Lung (tissue), 11 donors: ENCODE results near the gene CCR5AS.

ENCODE experiments used
- ATAC-seq: fragments of 200-7000 bp; cut with Tn5 transposase; one replicate; pipeline ENCODE4 v1.9.1; 2020; ENCODE audit warnings: moderate number of reproducible peaks; ENCODE audit not compliant: insufficient read depth, low FRiP score
- DNase-seq, 3 donors: peaks; one replicate each; pipeline ENCODE4 v3.0.0-alpha.2; 2013 to 2017
- H3K27ac ChIP-seq, 2 donors: one replicate each; pipeline ENCODE4 v1.5.1; 2013; ENCODE audit warnings: mild to moderate bottlenecking in 2 of 2, moderate library complexity in 2 of 2, control low read depth in 1 of 2, inconsistent platforms in 1 of 2, low read depth in 1 of 2, low read length in 1 of 2
- H3K27me3 ChIP-seq, 3 donors: one replicate each; pipeline ENCODE4 v1.5.1; 2013; ENCODE audit warnings: low read length in 2 of 3; ENCODE audit not compliant: control insufficient read depth in 3 of 3, insufficient read depth in 3 of 3
- H3K36me3 ChIP-seq, 4 donors: one replicate each; pipeline ENCODE4 v1.5.1; 2013; ENCODE audit warnings: low read length in 4 of 4, mild to moderate bottlenecking in 1 of 4, moderate library complexity in 1 of 4; ENCODE audit not compliant: control insufficient read depth in 4 of 4, insufficient read depth in 4 of 4
- H3K4me1 ChIP-seq, 5 donors: one replicate each; pipeline ENCODE4 v1.5.1; 2013; ENCODE audit warnings: low read length in 5 of 5, mild to moderate bottlenecking in 2 of 5, moderate library complexity in 1 of 5; ENCODE audit not compliant: control insufficient read depth in 5 of 5, insufficient read depth in 5 of 5
- H3K4me3 ChIP-seq: one replicate; pipeline ENCODE4 v1.5.1; 2013; ENCODE audit warnings: mild to moderate bottlenecking, control low read depth, moderate library complexity
- H3K9ac ChIP-seq, 2 donors: one replicate each; pipeline ENCODE4 v1.5.1; 2013; ENCODE audit warnings: low read length in 2 of 2, control low read depth in 1 of 2; ENCODE audit not compliant: insufficient read depth in 1 of 2
- H3K9me3 ChIP-seq, 4 donors: one replicate each; pipeline ENCODE4 v1.5.1; 2013; ENCODE audit warnings: low read length in 3 of 4, mild to moderate bottlenecking in 1 of 4, moderate library complexity in 1 of 4; ENCODE audit not compliant: control insufficient read depth in 4 of 4, insufficient read depth in 3 of 4
- WGBS, 2 donors: extraction: QIAGEN DNeasy Blood & Tissue Kit; methylation state at CpG; one replicate each; pipeline ENCODE4 v1.1.7; 2013; 5-methylcytosine and 5-hydroxymethylcytosine counted together
- TF ChIP-seq, protein P1 (sequence below): IDR thresholded peaks from 2 replicates; pipeline ENCODE4 v1.5.1; 2012; ENCODE audit warnings: mild to moderate bottlenecking; ENCODE audit errors: control extremely low read depth, extremely low read depth
- donor health status: control.
- donor health status: control.
- donor health status: Bipolar disorder and iron deficiency.
- donor health status: healthy.
- donor health status: DM: yes; HTN: yes; CAD: no.

Gene CCR5AS

DNA sequence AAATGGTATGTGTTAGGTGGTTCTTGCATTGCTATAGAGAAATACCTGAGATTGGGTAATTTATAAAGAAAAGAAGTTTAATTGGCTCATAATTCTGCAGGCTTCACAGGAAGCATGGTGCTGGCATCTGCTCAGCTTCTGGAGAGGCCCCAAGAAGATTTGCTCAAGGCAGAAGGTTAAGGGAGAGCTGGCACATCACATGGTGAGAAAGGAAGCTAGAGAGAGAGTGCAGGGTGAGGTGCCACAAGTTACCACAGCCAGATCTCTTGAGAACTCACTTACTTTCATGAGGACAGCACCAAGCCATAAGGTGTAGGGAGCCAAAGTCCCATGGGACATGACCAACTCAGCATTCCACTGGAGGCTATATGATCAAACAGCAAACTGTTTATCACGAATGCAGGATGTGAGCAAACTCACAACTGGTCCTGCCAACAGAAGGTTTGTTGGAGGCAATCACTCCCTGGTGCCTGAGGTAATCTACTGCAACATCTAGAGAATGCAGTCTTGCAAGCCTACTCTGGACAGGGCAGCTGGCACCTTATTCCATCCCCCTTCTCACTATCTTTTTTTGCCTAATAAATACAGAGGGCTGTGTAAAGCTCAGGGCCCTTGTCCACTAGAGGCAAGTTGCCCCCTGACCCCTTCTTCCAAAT is 81.1 kb downstream of the CCR5AS start:
- H3K4me1 ChIP-seq: no peaks in the 10 kb centered on the region
- DNase-seq (no peak), ATAC-seq (no peak)
- no peak overlapping the region for H3K4me3 ChIP-seq
- H3K27me3 ChIP-seq: peaks cover 0 to 9% (median 0%) of the 10 kb centered on the region in 3 donors
- no peak overlapping the region for H3K9ac ChIP-seq
- TF ChIP-seq, protein P1, sequence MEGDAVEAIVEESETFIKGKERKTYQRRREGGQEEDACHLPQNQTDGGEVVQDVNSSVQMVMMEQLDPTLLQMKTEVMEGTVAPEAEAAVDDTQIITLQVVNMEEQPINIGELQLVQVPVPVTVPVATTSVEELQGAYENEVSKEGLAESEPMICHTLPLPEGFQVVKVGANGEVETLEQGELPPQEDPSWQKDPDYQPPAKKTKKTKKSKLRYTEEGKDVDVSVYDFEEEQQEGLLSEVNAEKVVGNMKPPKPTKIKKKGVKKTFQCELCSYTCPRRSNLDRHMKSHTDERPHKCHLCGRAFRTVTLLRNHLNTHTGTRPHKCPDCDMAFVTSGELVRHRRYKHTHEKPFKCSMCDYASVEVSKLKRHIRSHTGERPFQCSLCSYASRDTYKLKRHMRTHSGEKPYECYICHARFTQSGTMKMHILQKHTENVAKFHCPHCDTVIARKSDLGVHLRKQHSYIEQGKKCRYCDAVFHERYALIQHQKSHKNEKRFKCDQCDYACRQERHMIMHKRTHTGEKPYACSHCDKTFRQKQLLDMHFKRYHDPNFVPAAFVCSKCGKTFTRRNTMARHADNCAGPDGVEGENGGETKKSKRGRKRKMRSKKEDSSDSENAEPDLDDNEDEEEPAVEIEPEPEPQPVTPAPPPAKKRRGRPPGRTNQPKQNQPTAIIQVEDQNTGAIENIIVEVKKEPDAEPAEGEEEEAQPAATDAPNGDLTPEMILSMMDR: no peak
- 78 to 84% methylated on average over 1 of the region's 1 CpG for WGBS, 2 donors
- H3K36me3 ChIP-seq: no peaks in the 10 kb centered on the region
- no peak overlapping the region for H3K27ac ChIP-seq
- peaks cover 0 to 6% (median 0%) of the 10 kb centered on the region in 4 donors for H3K9me3 ChIP-seq

- Histone ChIP-seq H3K27ac (no peak overlapping the region), H3K4me1 (no peaks in the 10 kb centered on the region), H3K36me3 (no peaks in the 10 kb centered on the region), H3K27me3 (peaks cover 0 to 9% (median 0%) of the 10 kb centered on the region in 3 donors), H3K4me3 (no peak overlapping the region), H3K9me3 (peaks cover 0 to 6% (median 0%) of the 10 kb centered on the region in 4 donors), H3K9ac (no peak overlapping the region)
- ATAC-seq (no peak), DNase-seq (no peak)
- TF ChIP-seq, protein P1: no peak
- WGBS, 2 donors: 70 to 77% methylated on average over 2 of the region's 2 CpGs
Measured at GRCh38 chr3:46324036-46324435, 82.8 kb downstream of the CCR5AS start.

DNA sequence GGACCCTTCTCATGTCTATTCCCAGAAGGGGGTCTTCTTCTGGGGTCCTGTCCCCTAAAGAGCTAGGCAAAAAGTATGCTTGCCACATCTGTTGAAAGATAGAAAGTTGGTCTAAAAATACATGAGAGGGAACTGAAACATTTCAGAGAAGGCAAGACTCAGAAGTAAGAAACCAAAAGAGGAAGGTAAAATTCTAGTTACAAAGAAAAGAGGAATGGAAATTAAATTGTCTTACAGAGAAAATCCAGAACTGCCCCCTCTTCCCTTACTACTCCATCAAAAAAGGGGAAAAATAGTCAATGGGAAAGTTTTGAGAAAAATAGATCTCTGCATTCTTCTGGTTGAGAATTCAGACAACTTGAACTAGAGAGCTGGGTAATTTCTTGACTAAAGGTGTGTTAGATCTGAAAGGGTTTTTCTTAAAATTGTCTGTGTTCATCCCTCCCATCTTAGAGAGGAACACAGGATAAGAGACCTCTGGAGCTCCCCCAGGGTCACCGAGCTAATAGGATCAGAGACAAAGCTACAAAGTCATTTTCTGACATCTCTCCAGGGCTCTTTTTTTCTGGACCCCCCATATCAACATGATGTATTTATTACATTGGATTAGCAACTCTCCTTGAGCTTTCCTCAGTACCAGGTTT is 85.3 kb downstream of the CCR5AS start:
- Histone ChIP-seq H3K9ac (no peak overlapping the region), H3K27me3 (peaks cover 0 to 9% (median 0%) of the 10 kb centered on the region in 3 donors), H3K4me3 (no peak overlapping the region), H3K4me1 (no peaks in the 10 kb centered on the region), H3K36me3 (no peaks in the 10 kb centered on the region), H3K27ac (no peak overlapping the region), H3K9me3 (peaks cover 0 to 3% (median 0%) of the 10 kb centered on the region in 4 donors)
- TF ChIP-seq, protein P1: no peak
- no peak for DNase-seq
- WGBS, 2 donors: 76 to 78% methylated on average over 1 of the region's 1 CpG
- no peak for ATAC-seq
